DND-41 (cell line): ENCODE results near the gene LINC00237.

ENCODE experiments used
- ATAC-seq: fragments of 200-7000 bp; cut with Tn5 transposase; 3 replicates; pipeline ENCODE4 v1.9.1; 2021; ENCODE audit warnings: low read depth; ENCODE audit not compliant: insufficient read depth
- DNase-seq: peaks from one replicate; pipeline ENCODE4 v3.0.0-alpha.2; 2020
- H2AFZ ChIP-seq: 2 replicates; pipeline ENCODE4 v1.6.0; 2012; ENCODE audit warnings: low read depth, low read length
- H3K27ac ChIP-seq: 2 replicates; pipeline ENCODE4 v1.5.1; 2012; ENCODE audit warnings: low read length, inconsistent platforms
- H3K27me3 ChIP-seq: fragments of 200-600 bp; sonication (generic); 2 replicates; pipeline ENCODE4 v1.6.0; 2012; ENCODE audit warnings: low read length, mild to moderate bottlenecking, inconsistent platforms; ENCODE audit not compliant: insufficient read depth, poor library complexity
- H3K36me3 ChIP-seq: 2 replicates; pipeline ENCODE4 v1.5.1; 2012; ENCODE audit warnings: low read length, inconsistent platforms; ENCODE audit not compliant: insufficient read depth
- H3K4me1 ChIP-seq: 2 replicates; pipeline ENCODE4 v1.5.1; 2012; ENCODE audit warnings: mild to moderate bottlenecking, low read length; ENCODE audit not compliant: insufficient read depth
- H3K4me2 ChIP-seq: 2 replicates; pipeline ENCODE4 v1.6.0; 2012; ENCODE audit warnings: mild to moderate bottlenecking, moderate library complexity, low read length, inconsistent platforms; ENCODE audit not compliant: insufficient read depth
- H3K4me3 ChIP-seq, 2 experiments: fragments of 200-600 bp in 1 of 2; shearing (Covaris generic) in 1 of 2; 2 replicates each; pipeline ENCODE4 v1.5.1; 2012 to 2016; ENCODE audit warnings: inconsistent platforms in 2 of 2, low read length in 2 of 2, mild to moderate bottlenecking in 2 of 2, low read depth in 1 of 2, moderate library complexity in 1 of 2
- H3K79me2 ChIP-seq: 2 replicates; pipeline ENCODE4 v1.6.0; 2012; ENCODE audit warnings: low read length, inconsistent platforms; ENCODE audit not compliant: insufficient read depth
- H3K9ac ChIP-seq: 2 replicates; pipeline ENCODE4 v1.6.0; 2012; ENCODE audit warnings: low read depth, mild to moderate bottlenecking, inconsistent platforms, low read length, moderate library complexity
- H3K9me3 ChIP-seq: 2 replicates; pipeline ENCODE4 v1.5.1; 2012; ENCODE audit warnings: low read length, moderate library complexity, mild to moderate bottlenecking, inconsistent platforms; ENCODE audit not compliant: insufficient read depth, severe bottlenecking
- H4K20me1 ChIP-seq: 2 replicates; pipeline ENCODE4 v1.6.0; 2012; ENCODE audit warnings: low read length; ENCODE audit not compliant: insufficient read depth
- CTCF ChIP-seq: IDR thresholded peaks from 2 replicates; pipeline ENCODE4 v1.5.1; 2012; ENCODE audit warnings: borderline replicate concordance, low read length, moderate library complexity, mild to moderate bottlenecking; ENCODE audit not compliant: poor library complexity, severe bottlenecking; ENCODE audit errors: extremely low read depth
- EZH2 ChIP-seq: IDR thresholded peaks from 3 replicates; pipeline ENCODE4 v1.6.1; 2012; ENCODE audit warnings: borderline replicate concordance, low read depth, mild to moderate bottlenecking, moderate library complexity, low read length, inconsistent platforms; ENCODE audit not compliant: severe bottlenecking

LINC00237 gene

GRCh38 chr20:21103582-21104465 is 2.3 kb downstream of the LINC00237 start:
- DNase-seq (no peak), ATAC-seq (no peak)
- Histone ChIP-seq H4K20me1 (no peaks in the 10 kb centered on the region), H3K36me3 (no peaks in the 10 kb centered on the region), H3K4me2 (no peak overlapping the region), H3K9me3 (no peaks in the 10 kb centered on the region), H3K79me2 (no peaks in the 10 kb centered on the region), H3K4me3 (no peak overlapping the region), H2AFZ (no peak overlapping the region), H3K4me1 (no peaks in the 10 kb centered on the region), H3K27ac (no peak overlapping the region), H3K27me3 (peaks cover 15% of the 10 kb centered on the region), H3K9ac (no peak overlapping the region)
- TF ChIP-seq CTCF (no peak), EZH2 (no peak)

- Histone ChIP-seq H3K9ac (no peak overlapping the region), H3K9me3 (no peaks in the 10 kb centered on the region), H3K79me2 (no peaks in the 10 kb centered on the region), H3K4me2 (no peak overlapping the region), H3K27ac (no peak overlapping the region), H3K27me3 (peaks cover 20% of the 10 kb centered on the region), H4K20me1 (no peaks in the 10 kb centered on the region), H3K4me1 (no peaks in the 10 kb centered on the region), H3K36me3 (no peaks in the 10 kb centered on the region), H2AFZ (no peak overlapping the region), H3K4me3 (no peak overlapping the region)
- DNase-seq (no peak), ATAC-seq (no peak)
- TF ChIP-seq EZH2, result no peak
- no peak for TF ChIP-seq CTCF
These were observed 3.4 kb downstream of the LINC00237 start for GRCh38 chr20:21102603-21103311.

GRCh38 chr20:21101932-21102575 is 4.1 kb downstream of the LINC00237 start:
- no peak for TF ChIP-seq CTCF
- no peak for TF ChIP-seq EZH2
- Histone ChIP-seq H3K36me3 (no peaks in the 10 kb centered on the region), H3K27ac (no peak overlapping the region), H3K9ac (no peak overlapping the region), H3K4me2 (no peak overlapping the region), H4K20me1 (no peaks in the 10 kb centered on the region), H3K4me3 (no peak overlapping the region), H2AFZ (no peak overlapping the region), H3K4me1 (no peaks in the 10 kb centered on the region), H3K9me3 (no peaks in the 10 kb centered on the region), H3K27me3 (peaks cover 22% of the 10 kb centered on the region), H3K79me2 (no peaks in the 10 kb centered on the region)
- ATAC-seq, result no peak
- DNase-seq, result no peak
